CD4-positive, alpha-beta T cell treated with Interleukin-12 subunit alpha and Interleukin-12 subunit beta, for 1 hour (primary cell): ENCODE results near the gene PKDREJ.
"Not testable (repeated sequence)": the region's sequence is repeated elsewhere in the genome, so short reads cannot be mapped to it uniquely, and the experiment has no call there.

Experiments used
- DNase-seq: peaks from one replicate; pipeline ENCODE4 v3.0.0-alpha.2; 2020

Gene PKDREJ, protein sequence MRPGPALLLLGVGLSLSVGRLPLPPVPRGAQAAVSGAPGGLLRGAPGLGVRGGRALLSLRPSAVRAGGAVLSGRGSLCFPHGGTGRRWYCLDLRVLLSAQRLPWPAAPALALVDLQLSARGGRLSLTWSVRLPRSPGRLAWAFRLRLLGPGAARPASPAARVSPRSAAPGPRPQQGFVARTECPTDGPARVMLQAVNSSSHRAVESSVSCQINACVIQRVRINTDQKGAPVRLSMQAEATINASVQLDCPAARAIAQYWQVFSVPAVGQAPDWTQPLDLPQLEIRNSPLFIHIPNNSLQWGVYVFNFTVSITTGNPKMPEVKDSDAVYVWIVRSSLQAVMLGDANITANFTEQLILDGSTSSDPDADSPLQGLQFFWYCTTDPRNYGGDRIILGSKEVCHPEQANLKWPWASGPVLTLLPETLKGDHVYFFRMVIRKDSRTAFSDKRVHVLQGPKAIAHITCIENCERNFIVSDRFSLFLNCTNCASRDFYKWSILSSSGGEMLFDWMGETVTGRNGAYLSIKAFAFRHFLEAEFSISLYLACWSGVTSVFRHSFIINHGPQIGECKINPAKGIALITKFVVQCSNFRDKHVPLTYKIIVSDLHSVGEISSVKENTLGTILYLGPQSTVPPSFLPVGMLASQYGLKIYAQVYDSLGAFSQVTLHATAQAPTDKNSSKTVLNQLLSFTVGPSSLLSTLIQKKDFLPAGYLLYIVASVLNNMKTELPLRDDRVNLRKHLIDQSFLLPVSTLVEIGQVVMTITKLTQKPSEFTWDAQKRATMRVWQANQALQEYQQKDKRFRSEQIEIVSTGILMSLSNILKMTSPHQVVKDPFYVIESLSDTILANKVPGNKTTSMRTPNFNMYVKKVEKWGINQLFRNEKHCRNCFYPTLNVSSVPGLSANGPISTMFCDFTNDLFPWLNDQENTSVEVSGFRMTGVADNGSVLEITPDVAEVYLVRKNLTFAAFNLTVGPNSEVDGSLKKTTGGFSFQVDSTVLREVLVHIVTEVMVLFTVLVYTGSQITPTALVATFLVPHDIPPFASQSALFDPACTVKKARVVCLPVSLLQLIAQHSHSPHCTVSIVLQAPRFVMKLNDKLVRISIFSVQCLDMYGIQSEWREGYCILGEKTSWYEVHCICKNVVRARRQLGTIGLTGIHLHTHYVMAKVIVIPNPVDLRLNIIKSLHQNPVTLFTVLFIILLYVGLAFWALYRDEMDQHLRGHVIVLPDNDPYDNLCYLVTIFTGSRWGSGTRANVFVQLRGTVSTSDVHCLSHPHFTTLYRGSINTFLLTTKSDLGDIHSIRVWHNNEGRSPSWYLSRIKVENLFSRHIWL (N-terminal part only)

DNA sequence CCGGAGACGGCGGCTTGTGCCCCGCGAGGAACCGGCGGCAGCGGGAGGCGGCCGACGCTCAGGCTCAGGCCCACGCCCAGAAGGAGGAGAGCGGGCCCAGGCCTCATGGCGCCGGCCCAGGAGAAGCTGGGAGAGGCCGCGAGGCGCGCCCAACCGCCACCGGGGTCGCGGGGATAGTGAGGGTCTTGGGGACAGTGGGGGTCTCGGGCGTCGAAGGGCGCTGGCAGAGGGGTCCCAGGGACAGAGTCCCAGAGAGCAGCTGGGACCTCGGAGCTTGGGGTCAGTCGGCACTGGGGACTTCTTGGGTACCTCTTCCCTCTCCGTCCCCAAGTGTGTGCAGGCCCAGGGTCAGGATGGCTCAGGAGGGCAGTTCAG lies at the start of gene PKDREJ:
PKDREJ (minus strand) TSS at position 128 of the 375 bp plus-strand sequence; CDS start at position 107, 21 bp downstream.
- no peak for DNase-seq

DNA sequence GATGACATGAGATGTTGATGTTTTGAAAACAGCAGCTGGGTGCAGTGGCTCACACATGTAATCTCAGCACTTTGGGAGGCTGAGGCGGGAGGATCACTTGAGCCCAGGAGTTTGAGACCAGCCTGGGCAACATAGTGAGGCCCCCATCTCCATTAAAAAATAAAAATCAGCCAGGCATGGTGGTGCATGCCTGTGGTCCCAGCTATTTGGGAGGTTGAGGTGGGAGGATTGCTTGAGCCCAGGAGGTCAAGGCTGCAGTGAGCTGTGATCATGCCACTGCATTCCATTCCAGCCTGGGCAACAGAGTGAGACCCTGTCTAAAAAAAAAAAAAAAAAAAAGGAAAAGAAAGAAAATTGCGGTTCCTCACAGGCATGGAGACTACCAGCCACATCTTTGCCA lies 49.7 kb upstream of the PKDREJ start:
- DNase-seq, result not testable (repeated sequence)

DNA sequence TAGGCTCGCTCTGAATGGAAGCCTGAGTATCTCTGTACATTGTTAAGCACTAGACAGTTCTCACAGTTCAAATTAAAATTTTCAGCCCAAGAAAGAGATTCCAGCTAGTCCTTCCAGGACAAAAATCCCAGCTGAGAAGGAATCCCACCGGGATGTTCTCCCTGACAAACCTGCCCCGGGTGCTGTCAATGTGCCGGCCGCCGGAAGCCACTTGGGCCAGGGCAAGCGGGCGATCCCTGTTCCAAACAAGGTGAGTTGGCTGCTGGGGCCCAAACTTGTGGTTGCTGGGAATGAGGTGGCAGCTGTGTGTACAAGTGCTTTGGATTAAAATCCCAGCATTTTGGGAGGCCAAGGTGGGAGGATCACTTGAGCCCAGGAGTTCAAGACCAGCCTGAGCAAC lies 48.9 kb upstream of the PKDREJ start:
- DNase-seq, result no peak

DNA sequence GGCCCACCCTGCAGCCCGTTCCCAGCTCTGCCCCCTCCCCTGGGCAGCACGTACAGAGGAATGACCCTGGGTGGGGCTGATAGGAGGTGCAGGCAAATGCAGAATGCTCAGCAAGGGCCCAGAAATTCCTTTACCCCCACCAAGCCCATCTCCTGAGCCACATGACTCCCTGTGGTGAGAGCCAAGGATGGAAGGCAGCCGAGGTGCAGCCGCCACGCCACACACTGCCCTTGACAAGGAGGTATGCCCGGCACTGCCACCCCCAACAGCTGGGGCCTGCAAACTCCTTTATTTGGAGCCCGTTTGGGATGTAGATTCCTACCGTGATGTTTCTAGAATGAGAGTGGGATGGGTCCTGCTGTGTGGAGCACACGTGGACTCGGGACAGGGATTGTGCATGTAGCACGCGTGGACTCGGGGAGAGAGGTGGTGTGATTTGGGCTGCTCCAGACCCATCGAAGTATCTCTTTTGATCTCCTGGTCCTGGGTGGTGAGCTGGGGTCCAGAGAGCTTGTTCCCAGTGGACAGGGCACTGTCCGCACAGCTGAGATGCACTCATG lies 46.5 kb upstream of the PKDREJ start:
- DNase-seq, result no peak

DNA sequence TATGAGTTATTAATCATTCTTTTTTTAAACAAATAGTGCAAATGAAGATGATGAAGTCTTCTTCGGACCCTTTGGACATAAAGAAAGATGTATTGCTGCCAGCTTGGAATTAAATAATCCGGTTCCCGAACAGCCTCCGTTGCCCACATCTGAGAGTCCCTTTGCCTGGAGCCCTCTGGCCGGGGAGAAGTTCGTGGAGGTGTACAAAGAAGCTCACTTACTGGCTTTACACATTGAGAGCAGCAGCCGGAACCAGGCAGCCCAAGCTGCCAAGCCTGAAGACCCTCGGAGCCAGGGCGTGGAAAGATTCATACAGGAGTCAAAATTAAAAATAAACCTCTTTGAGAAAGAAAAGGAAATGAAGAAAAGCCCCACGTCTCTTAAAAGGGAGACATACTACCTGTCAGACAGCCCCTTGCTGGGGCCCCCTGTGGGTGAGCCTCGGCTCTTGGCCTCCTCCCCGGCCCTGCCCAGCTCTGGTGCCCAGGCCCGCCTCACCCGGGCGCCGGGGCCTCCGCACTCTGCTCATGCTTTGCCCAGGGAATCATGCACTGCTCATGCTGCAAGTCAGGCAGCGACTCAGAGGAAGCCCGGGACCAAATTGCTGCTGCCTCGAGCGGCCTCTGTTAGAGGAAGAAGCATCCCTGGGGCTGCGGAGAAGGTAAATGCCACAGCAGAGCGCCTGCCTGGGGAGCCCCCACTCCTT lies 45.3 kb upstream of the PKDREJ start:
- DNase-seq, result no peak

DNA sequence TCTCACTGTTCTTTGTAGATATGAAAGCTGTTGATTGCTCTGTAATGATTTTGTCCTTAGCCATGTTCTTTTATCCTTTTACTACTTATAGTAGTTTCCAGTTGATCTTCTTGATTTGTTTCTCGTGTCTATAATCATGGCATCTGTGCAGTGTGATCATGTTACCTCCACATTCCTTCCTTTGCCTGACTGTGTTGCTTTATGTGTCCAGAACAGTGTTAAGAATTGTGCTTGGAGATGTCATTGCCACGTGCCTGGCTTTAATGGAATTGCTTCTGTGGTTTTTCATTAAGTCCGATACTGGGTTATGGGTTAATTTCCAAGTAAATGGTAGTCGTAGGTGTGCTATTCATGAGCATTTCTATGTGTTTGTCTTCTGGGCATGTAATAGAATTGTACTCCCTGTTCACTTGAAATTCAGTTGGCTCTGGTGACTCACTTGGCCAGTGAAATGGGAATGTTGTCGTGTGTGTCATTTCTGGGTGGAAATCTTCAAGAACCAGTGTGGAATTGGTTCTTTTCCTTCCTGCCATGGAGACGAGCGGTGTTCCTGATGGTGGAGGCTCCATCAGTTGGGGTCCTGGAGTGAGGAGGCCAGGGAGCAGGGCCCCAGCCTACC lies 40.3 kb upstream of the PKDREJ start:
- no peak for DNase-seq

DNA sequence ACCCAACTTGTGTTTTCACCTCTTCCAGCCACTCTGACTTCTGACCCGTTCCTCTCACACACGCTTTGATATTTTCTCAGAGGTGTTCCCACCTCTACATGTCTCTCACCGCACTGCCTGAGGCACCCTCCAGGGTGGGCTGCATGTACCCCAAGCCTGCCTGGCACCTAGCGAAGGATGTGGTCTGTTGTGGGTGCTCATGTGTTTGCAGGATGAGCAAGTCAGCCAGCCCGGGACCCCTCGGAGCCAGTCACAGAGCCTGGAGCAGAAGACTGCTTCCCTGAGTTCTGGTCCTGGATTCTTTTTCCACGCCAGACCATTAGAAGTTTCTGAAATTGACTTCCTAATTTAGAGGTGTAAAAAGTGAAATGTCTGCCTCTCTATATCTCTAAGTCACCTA lies 37.3 kb upstream of the PKDREJ start:
- DNase-seq, result no peak

DNA sequence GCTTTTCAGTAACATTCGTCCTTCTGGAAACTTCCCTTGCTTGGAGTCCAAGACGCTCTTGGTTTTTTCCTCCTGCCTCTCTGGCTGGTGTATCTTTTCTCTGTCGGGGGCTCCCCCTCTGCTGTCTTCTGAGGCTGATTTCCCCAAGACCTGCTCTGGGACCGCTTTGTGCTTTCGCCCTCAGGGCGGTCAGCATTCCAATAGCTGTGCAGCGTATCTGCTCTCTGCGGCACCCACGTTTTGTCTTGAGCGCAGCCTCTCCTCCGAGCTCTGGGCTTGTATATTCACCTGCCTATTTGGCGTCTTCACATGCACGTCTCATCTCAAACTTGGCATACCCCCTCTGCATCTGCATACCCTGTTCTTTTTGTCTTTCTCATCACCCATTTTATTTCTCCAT lies 36.0 kb upstream of the PKDREJ start:
- no peak for DNase-seq

DNA sequence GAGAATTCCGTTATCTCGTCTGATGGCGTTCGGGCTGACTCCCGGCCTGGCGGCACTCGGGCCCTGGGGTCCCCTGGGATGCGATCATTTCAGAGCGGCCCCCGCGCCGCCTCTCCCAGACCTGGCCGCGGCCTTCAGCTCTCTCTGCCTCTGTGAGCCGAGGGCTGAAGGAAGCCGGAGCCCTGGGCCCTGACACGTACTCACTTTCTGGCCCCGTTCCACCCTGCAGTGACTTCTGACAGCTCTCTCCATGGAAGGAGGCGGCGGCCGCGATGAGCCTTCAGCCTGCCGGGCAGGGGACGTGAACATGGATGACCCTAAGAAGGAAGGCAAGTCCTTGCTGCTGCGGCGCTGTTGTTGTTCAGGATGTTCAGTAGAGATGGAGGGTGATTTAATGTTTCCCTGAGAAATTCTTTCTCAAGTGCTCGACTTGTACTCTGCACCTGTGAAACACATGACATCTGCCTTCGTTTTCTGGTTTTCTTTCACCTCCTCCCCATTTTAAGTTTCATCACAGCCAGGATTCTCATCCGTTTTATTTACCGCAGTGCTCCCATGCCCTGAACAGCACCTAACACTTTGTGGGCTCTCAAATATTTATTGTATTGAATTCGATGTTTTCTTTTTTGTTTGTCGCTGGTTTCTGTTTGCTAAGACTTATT lies 34.1 kb upstream of the PKDREJ start:
- no peak for DNase-seq

DNA sequence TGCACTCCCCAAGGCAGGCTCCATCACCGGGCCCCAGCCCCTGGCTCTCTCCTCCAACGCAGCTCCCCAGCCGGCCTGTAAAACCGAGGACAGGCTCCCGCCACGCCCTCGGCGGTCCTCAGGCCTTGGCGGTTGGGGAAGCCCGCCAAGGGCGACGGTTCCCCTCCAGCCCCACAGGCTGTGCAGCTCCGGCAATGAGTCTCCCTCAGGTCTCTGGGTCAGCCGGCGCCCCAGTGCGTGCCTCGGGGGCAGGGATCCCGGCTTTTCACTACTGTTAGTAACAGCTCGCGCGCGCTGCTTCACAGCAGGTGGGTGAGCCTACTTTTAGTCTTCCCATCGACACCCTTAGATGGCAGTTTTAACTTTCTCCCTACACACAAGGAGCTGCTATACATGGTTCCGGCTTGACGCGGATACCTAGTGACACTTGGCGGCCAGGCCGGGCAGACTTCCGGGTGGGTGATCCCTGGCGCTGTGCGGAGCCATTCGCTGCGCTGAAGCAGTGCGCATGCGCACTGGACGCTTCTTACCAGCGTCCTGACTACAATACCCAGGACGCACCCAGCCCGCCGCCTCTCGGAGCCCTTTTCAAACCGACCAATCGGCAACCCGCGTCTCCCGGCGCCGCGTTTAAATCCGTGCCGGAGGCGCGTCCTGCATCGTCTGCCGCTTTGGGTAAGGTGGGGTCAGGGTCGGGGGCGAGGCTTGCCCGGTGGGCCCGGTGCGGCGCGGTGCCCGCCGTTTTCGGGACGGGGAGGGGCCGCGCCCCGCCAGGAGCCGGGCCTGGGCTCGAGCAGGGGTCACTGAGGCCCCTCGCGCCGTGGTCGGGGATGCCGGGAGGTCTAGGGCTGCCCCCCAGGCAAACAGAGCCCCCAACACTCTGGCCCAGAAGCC lies 33.4 kb upstream of the PKDREJ start, which contains the start of gene GTSE1:
GTSE1 (plus strand) TSS at position 614 of the 894 bp plus-strand sequence. CDS start 531 bp downstream, outside the sequence.
- DNase-seq, result peak; percentile 98

DNA sequence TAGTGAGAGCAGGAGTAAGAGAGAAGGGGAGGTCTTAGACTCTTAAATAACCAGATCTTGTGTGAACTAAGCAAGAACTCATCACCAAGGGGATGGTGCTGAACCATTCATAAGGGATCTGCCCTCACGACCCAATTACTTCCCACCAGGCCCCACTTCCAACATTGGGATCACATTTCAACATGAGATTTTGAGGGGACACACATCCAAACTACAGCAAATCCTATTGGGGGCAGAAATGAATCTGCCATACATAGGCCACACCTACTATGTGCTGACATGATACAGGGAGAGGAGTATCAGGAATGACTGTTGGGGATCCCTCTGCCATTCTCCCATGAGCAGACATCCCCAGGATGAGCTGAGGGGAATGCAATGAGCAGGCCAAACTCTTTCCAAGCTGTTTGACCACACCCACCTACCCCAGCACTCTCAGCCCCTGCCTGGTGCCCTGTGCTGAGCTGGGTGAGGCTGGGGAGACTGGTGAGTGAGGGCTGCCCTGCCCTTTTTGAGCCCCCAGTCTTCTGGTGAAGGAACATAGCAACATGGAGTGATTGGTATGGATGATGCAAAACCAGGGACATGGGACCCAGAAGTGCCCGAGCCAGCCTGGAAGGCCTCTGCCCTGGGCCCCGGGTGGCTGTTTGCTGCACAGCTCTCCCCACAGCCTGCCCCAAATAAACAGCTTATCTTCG lies 32.3 kb upstream of the PKDREJ start:
- DNase-seq, result no peak

DNA sequence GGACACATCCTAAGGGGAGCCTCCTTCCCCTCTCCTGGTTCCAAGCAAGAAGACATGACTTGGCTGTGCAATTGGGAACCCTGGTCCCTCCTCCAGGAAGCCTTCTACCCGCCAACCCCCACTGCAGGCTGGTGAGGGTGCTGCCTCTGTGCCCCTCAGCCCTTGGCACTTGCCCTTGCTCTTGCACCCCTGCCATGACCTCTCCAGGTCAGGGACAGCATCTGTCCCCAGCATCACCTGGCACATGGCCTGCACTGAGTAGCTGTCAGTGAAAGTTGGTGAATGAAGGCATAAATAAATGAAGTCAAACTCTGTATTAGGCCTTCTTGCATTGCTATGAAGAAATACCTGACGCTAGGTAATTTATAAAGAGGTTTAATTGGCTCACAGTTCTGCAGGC lies 31.6 kb upstream of the PKDREJ start:
- DNase-seq, result no peak

DNA sequence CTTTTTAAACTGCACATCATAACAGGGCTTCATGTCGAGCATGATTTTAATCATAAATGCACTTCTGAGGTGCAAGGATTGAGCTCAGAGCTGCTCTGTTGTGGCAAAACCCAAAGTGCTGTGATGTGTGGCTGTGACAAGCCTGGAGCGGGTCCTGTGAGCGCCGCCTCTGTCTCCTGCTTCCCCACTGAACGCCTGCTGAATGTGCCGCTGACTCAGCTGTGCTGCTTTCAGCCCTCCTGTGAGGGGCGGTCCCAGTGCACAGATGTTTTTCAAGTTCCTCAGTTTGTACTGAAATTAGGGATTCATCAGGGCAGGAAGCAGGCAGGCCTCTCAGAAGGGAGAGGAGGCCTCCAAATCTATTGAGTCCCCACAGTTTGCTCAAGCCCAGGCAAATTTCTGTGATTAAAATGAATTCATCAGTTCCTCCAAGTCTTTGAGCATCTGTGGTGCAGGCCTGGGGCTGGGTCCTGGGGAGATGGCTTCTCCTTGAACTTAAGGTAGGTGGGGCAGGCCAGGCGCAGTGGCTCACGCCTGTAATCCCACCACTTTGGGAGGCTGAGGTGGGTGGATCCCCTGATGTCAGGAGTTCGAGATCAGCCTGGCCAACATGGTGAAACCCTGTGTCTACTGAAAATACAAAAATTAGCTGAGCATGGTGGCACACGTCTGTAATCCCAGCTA lies 30.6 kb upstream of the PKDREJ start:
- DNase-seq, result no peak

DNA sequence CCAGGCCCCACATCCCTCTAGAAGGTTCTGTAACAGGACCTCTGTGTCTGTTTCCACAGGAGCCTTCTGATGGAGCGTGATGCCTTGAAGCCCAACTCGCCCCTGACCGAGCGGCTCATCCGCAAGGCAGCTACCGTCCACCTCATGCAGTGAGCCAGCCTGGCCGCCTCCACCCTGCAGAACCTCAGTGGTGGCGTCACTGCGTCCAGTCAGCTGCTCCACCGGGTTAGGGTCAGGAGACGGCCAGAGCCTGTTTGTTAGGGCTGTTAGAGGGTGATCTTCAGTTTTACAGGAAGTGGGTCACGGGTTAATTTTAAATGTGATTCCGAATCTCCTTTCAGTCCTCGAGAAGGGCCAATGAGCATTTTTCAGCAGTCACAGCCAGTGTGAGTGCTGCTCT lies 29.6 kb upstream of the PKDREJ start:
- DNase-seq, result no peak

DNA sequence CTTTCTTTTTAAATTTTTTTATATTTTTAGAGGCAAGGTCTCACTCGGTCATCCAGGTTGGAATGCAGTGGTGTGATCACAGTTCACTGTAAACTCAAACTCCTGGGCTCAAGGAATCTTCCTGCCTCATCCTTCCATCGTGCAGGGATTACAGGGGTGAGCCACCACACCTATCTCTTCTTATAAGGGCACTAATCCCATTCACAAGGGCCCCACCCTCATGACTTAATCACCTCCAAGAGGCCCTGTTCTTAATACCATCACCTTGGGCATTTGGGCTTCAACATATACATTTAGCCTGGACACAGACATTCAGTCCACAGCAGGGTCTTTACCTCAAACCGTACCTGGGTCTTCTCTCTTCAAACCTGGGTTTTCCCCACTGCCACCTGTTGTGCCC lies 29.0 kb upstream of the PKDREJ start:
- DNase-seq, result no peak

DNA sequence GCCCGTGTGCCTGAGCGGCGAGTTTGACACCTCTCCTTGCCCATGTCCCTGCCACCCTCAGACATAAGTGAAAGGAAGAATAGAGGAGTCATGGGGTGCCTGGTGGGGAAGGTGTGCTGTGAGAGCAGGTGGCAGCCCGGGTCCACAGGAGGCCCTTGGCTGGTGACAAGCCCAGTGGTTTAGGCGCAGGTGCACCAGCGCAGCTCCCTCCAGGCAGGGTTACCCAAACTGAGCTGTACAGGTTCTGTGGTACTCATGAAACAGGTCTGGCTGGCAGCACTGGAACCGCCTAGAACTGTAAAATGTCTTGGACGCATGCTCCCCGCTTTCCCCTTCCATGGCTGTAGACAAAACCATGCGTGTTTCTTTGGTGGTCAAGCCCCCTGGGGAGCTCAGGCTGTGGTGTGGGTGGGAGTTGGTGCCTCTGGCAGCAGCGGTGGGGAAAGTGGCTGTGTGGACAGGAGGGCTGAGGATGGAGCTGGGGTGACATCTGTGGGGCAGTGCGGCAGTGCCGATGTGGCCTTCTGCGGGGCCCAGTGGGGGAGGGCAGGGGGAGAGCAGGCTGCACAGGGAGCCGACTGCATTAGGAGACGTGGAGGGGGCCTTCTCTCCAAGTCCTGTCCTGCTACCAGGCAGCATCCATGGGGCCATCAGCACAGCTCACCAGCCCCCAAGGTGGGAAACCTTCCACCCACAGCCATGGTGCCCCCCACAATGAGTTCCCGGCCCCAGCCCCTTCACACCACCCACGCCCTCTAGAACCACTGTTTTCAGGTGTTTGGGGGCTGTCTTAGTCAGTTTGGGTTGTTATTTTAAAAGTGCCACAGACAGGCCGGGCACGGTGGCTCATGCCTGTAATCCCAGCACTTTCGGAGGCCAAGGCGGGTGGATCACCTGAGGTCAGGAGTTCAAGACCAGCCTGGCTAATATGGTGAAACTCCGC lies 28.0 kb upstream of the PKDREJ start:
- no peak for DNase-seq

DNA sequence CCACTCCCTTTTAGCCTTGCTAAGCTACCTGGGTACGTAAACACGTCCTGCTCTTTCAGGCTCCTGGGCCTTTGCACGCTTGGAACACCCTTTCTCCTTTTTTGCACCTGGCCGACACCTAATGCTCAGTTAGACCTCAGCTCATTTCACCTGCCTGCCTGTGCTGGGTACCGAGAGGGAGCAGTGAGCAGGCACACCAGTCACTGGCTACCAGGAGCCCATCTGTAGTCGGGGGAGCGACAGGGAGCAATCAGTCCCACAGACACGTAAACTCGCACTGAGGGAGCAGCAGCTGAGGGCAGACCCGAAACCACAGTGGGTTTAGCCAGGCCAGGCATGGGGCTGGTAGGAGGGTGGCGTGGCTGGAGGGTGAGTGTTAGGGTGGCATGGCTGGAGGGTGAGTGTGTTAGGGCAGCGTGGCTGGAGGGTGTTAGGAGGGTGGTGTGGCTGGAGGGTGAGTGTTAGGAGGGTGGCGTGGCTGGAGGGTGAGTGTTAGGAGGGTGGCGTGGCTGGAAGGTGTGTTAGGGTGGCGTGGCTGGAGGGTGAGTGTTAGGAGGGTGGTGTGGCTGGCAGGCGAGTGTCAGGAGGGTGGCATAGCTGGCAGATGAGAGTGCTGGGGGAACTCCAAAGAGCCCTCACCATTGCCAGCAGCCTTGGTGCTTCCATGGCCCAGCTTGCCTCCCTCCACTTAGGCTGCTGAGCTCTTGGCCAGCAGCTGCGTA lies 27.1 kb upstream of the PKDREJ start:
- peak; percentile 20 for DNase-seq
